K562 (cell line): ENCODE data around the gene MLKL. TPM values are rescaled to one million over a fixed set of nuclear protein-coding genes. Genes with fewer than 3 reads are reported as not detected.

ENCODE experiments used
- ATAC-seq: fragments of 200-7000 bp; cut with Tn5 transposase; 3 replicates; pipeline ENCODE4 v1.9.1; 2020; ENCODE audit warnings: moderate library complexity
- BruUV-seq: library from RNA; stranded (reverse); fragments of 400-500 nt; replicated peaks from 2 replicates; lab custom pipeline; 2021; lab: Mats Ljungman, UMichigan
- CTCF ChIA-PET: fragments of 300-600 bp; formaldehyde crosslinking; extraction: SDS; loops from one replicate; lab custom pipeline; 2021; ENCODE audit warnings: low intra/inter-chr PET ratio; lab: Yijun Ruan, JAX
- POLR2A ChIA-PET: fragments of 300-600, 350-650 bp; sonication (Branson Sonifier 250); formaldehyde crosslinking; extraction: SDS; loops from one replicate; lab custom pipeline; 2021; ENCODE audit warnings: antibody characterized with exemption, inconsistent platforms; lab: Yijun Ruan, JAX
- DNase-seq, 4 experiments: peaks; one replicate each; pipeline versions ENCODE4 v3.0.0 to v3.0.0-alpha.2; 2011 to 2018; ENCODE audit warnings: low spot score in 3 of 4, mixed read lengths in 3 of 4; ENCODE audit errors: extremely low read depth in 1 of 4
- FAIRE-seq: peaks from 2 replicates; lab custom pipeline; 2011; peaks lifted over from hg19 to GRCh38; lab: Jason Lieb, UNC
- H2AFZ ChIP-seq: 2 replicates; pipeline ENCODE4 v1.6.0; 2011; ENCODE audit warnings: low read depth, low read length, control low read depth, inconsistent platforms
- H3K27ac ChIP-seq: fragments of 200-600 bp; 3 replicates; pipeline ENCODE4 v1.8.0; 2011; ENCODE audit warnings: low read depth, mild to moderate bottlenecking, control low read depth, inconsistent platforms, low read length, moderate library complexity, mixed read lengths; ENCODE audit errors: extremely low read depth
- H3K27me3 ChIP-seq, 2 experiments: fragments of 300-600 bp in 1 of 2; 2 replicates in 1 of 2; 3 replicates in 1 of 2; pipeline versions ENCODE4 v1.6.0 to v1.8.0; 2011; ENCODE audit warnings: inconsistent platforms in 2 of 2, low read length in 2 of 2, mild to moderate bottlenecking in 1 of 2, mixed read lengths in 1 of 2, moderate library complexity in 1 of 2; ENCODE audit not compliant: control insufficient read depth in 2 of 2, insufficient read depth in 2 of 2
- H3K36me3 ChIP-seq: fragments of 300-600 bp; 3 replicates; pipeline ENCODE4 v1.8.0; 2011; ENCODE audit warnings: mild to moderate bottlenecking, low read length, inconsistent platforms; ENCODE audit not compliant: control insufficient read depth, insufficient read depth
- H3K4me1 ChIP-seq, 2 experiments: fragments of 200-600 bp in 1 of 2; replicated peaks in 1 of 2; 2 replicates in 1 of 2; 3 replicates in 1 of 2; pipeline versions ENCODE4 v1.5.1 to v1.8.0; 2011; ENCODE audit warnings: inconsistent platforms in 2 of 2, low read length in 2 of 2, mild to moderate bottlenecking in 1 of 2, mixed read lengths in 1 of 2, moderate library complexity in 1 of 2; ENCODE audit not compliant: control insufficient read depth in 2 of 2, insufficient read depth in 2 of 2
- H3K4me2 ChIP-seq: 2 replicates; pipeline ENCODE4 v1.6.1; 2011; ENCODE audit warnings: low read length, control low read depth, inconsistent platforms, mixed read lengths; ENCODE audit not compliant: insufficient read depth
- H3K4me3 ChIP-seq: fragments of 200-600 bp; sonication (generic), shearing (Covaris generic); 2 replicates; pipeline ENCODE4 v1.5.1; 2016; ENCODE audit warnings: control low read depth, inconsistent platforms
- H3K79me2 ChIP-seq: fragments of 200-600 bp; 3 replicates; pipeline ENCODE4 v1.8.0; 2011; ENCODE audit warnings: low read length, inconsistent platforms; ENCODE audit not compliant: control insufficient read depth, insufficient read depth
- H3K9ac ChIP-seq, 2 experiments: 2 replicates each; pipeline versions ENCODE4 v1.6.0 to v1.6.1; 2011; ENCODE audit warnings: low read depth in 2 of 2, low read length in 2 of 2, control low read depth in 1 of 2, inconsistent platforms in 1 of 2, mild to moderate bottlenecking in 1 of 2, mixed read lengths in 1 of 2; ENCODE audit not compliant: insufficient read depth in 1 of 2
- H3K9me1 ChIP-seq: one replicate; pipeline ENCODE4 v1.6.0; 2011; ENCODE audit warnings: inconsistent platforms, mild to moderate bottlenecking, low read length, moderate library complexity; ENCODE audit not compliant: control insufficient read depth, insufficient read depth
- H3K9me3 ChIP-seq: replicated peaks from 2 replicates; pipeline ENCODE4 v1.5.1; 2011; ENCODE audit warnings: low read depth, low read length, inconsistent platforms; ENCODE audit not compliant: control insufficient read depth, insufficient read depth
- H4K20me1 ChIP-seq: replicated peaks from 2 replicates; pipeline ENCODE4 v1.6.1; 2011; ENCODE audit warnings: low read length, inconsistent platforms, mixed read lengths; ENCODE audit not compliant: control insufficient read depth, insufficient read depth
- ARNT ChIP-seq, 2 experiments: fragments of 450-650 bp; IDR thresholded peaks; 2 replicates each; pipeline ENCODE4 v1.6.1; 2016; ENCODE audit warnings: mild to moderate bottlenecking in 1 of 2
- CBFA2T3 ChIP-seq: fragments of 450-650 bp; IDR thresholded peaks from 2 replicates; pipeline ENCODE4 v1.6.1; 2017
- CREM ChIP-seq: IDR thresholded peaks from 2 replicates; pipeline ENCODE4 v1.6.1; 2014; ENCODE audit warnings: antibody characterized with exemption, low read depth
- CTBP1 ChIP-seq: fragments of 450-650 bp; IDR thresholded peaks from 2 replicates; pipeline ENCODE4 v1.6.1; 2016; ENCODE audit warnings: borderline replicate concordance
- HDAC2 ChIP-seq: fragments of 450-650 bp; IDR thresholded peaks from 2 replicates; pipeline ENCODE4 v1.6.1; 2016; ENCODE audit warnings: mild to moderate bottlenecking
- JUND ChIP-seq, 2 experiments: IDR thresholded peaks; 2 replicates in 1 of 2; 3 replicates in 1 of 2; pipeline ENCODE4 v1.6.1; 2011; ENCODE audit warnings: borderline replicate concordance in 2 of 2, low read depth in 2 of 2, low read length in 2 of 2, improper control_type of control experiment in 1 of 2, missing biosample characterization in 1 of 2, missing genetic modification characterization in 1 of 2, missing genetic modification reagents in 1 of 2
- KAT8 ChIP-seq: fragments of 450-650 bp; IDR thresholded peaks from 2 replicates; pipeline ENCODE4 v1.6.1; 2016; ENCODE audit warnings: low read depth, mild to moderate bottlenecking
- KLF13 ChIP-seq: fragments of 450-650 bp; IDR thresholded peaks from 2 replicates; pipeline ENCODE4 v1.6.1; 2016; ENCODE audit warnings: missing genetic modification characterization, low read depth, mild to moderate bottlenecking, missing compliant biosample characterization, moderate library complexity, borderline replicate concordance
- NFE2 ChIP-seq: IDR thresholded peaks from 2 replicates; pipeline ENCODE4 v1.6.1; 2014; ENCODE audit warnings: antibody characterized with exemption, low read depth
- PHF8 ChIP-seq: fragments of 200-600 bp; sonication (generic); IDR thresholded peaks from 2 replicates; pipeline ENCODE4 v1.6.1; 2012; ENCODE audit warnings: mixed run types, mild to moderate bottlenecking, inconsistent platforms, low read length, moderate library complexity, borderline replicate concordance
- RCOR1 ChIP-seq, 2 experiments: IDR thresholded peaks; 2 replicates each; pipeline ENCODE4 v1.6.1; 2012; ENCODE audit warnings: low read depth in 2 of 2, low read length in 2 of 2, borderline replicate concordance in 1 of 2, improper control_type of control experiment in 1 of 2
- RFX5 ChIP-seq: IDR thresholded peaks from 2 replicates; pipeline ENCODE4 v1.6.1; 2011; ENCODE audit warnings: low read depth, mild to moderate bottlenecking, improper control_type of control experiment, low read length
- SNRNP70 ChIP-seq: fragments of 200-400 bp; formaldehyde crosslinking; optimal IDR thresholded peaks from 2 replicates; pipeline ENCODE3; 2017; ENCODE audit warnings: low read depth, low read length
- TBP ChIP-seq: optimal IDR thresholded peaks from 2 replicates; pipeline ENCODE3; 2011; ENCODE audit warnings: low read depth, low read length, improper control_type of control experiment
- TCF3 ChIP-seq: sonication (generic); formaldehyde crosslinking; IDR thresholded peaks from 2 replicates; pipeline ENCODE4 v1.4.0; 2020; ENCODE audit warnings: mild to moderate bottlenecking, missing genetic modification reagents
- TCF7L2 ChIP-seq: fragments of 150-350 bp; IDR thresholded peaks from 2 replicates; pipeline ENCODE4 v1.6.1; 2016; ENCODE audit warnings: low read depth, mild to moderate bottlenecking, low read length, moderate library complexity
- ZBTB7A ChIP-seq: IDR thresholded peaks from 2 replicates; pipeline ENCODE4 v1.6.1; 2011; ENCODE audit warnings: low read depth, mild to moderate bottlenecking, low read length, moderate library complexity, borderline replicate concordance; ENCODE audit not compliant: control insufficient read depth
- ZFPM2 ChIP-seq: fragments of 250-450 bp; sonication (Bioruptor Pico); IDR thresholded peaks from 2 replicates; pipeline ENCODE4 v1.5.1; 2022; ENCODE audit warnings: mild to moderate bottlenecking
- ZNF586 ChIP-seq: fragments of 450-650 bp; formaldehyde crosslinking; conservative IDR thresholded peaks from 2 replicates; pipeline ENCODE4 v1.4.0; 2020; ENCODE audit warnings: mild to moderate bottlenecking, moderate library complexity
- ZNF830 ChIP-seq: fragments of 250-450 bp; sonication (Bioruptor Pico); IDR thresholded peaks from 2 replicates; pipeline ENCODE4 v1.5.0; 2021; ENCODE audit warnings: mild to moderate bottlenecking
- WGBS: fragments of 100-300 bp; shearing (Covaris generic); methylation state at CpG from one replicate; pipeline ENCODE4 v1.1.6; 2016; ENCODE audit warnings: low coverage, mixed read lengths; ENCODE audit not compliant: insufficient coverage; ENCODE audit errors: missing lambda C conversion rate; 5-methylcytosine and 5-hydroxymethylcytosine counted together
- in situ Hi-C: fragments of 300-500 bp; cut with MboI; formaldehyde crosslinking; loops from 4 replicates; pipeline ENCODE4 v1.15.0; 2018; ENCODE audit warnings: inconsistent platforms, mixed read lengths
- intact Hi-C: fragments of 100-400 bp; cut with micrococcal nuclease; formaldehyde crosslinking; loops from 2 replicates; pipeline ENCODE4 v1.14.2; 2022
- polyA plus RNA-seq, 8 experiments: library from polyadenylated mRNA; depleted of rRNA in 4 of 8; stranded (reverse) in 5 of 8; unstranded in 3 of 8; fragments of >200 nt; fragmentation: Nextera tagmentation in 2 of 8; fragmentation: Illumina TruSeq in 1 of 8; extraction: Ambion mirVana in 2 of 8; extraction: Trizol in 1 of 8; gene quantifications; 2 replicates each; pipeline versions ENCODE4 v1.2.1 to v1.2.3, GENCODE V29; 2011 to 2014; ENCODE audit warnings: inconsistent platforms in 1 of 8, missing spikeins in 1 of 8
- total RNA-seq, 7 experiments: library from RNA; depleted of rRNA in 6 of 7; stranded (reverse); fragments of >200 nt in 6 of 7; fragmentation: Illumina TruSeq in 2 of 7; extraction: Trizol in 2 of 7; gene quantifications; 2 replicates each; pipeline versions ENCODE4 v1.2.1 to v1.2.3, GENCODE V29; 2011 to 2021; ENCODE audit warnings: low replicate concordance in 1 of 7
- TF ChIP-seq, protein P1 (sequence below): sonication (generic); formaldehyde crosslinking; IDR thresholded peaks from 2 replicates; pipeline ENCODE4 v1.8.0; 2022; ENCODE audit warnings: mild to moderate bottlenecking, missing genetic modification reagents
- TF ChIP-seq, protein P2 (sequence below): sonication (generic); formaldehyde crosslinking; IDR thresholded peaks from 2 replicates; pipeline ENCODE4 v1.9.0; 2022; ENCODE audit warnings: mild to moderate bottlenecking, missing genetic modification reagents

MLKL gene
- total and polyA plus RNA-seq, 9 of the 15 experiments (the other 6 are each of a cell fraction or from before 2014, with no cell fraction given) = 1.6 to 6.1 (median 4.8) TPM

DNA sequence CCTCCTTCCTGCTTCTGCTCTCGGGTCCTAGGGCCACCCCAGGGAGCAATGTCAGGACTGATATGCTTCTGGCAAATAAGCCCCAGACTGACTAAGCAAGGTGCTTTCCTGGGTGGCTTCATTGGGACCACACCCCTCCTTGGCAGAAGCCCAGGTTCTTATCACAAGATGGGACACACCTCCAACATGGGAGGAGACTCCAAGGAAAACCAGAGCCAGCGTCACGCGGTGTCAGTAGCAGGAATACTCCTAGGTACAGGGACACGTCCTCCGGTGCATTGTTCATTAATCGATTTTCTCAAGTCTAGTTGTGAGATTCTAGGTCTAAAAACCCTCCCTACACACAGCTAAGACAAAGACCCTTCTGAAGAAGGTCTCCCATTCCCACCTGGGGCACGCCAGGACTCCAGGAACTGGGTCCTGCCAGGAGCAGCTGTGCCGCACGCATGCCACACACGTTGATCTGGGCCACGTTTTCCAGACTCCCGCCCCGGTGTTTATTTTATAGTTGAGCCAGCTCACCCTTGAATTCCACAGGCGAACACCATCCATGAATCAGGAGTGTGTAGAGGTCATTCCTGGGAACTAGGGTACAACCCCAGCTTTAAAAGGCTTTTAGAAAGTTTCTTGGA, 43.1 kb upstream of the MLKL start:
- peak overlapping the region; percentile 73 for H3K4me2 ChIP-seq
- intact Hi-C loops = no loop called here
- ChIA-PET CTCF (no interaction called here), POLR2A (interaction anchor here (0.6 kb wide), 2 partner anchors 13 to 63 kb away, joined by 3 to 4 read pairs; no protein-coding TSS in a partner anchor)
- WGBS = 9% methylated on average over 15 of the region's 15 CpGs
- H3K79me2 ChIP-seq = no peaks in the 10 kb centered on the region
- peak overlapping the region; percentile 85 for H2AFZ ChIP-seq
- peaks cover 5% of the 10 kb centered on the region; the same call in 1 of the 2 replicates for H4K20me1 ChIP-seq
- DNase-seq (peak; percentile 86 to 91 (median 86)), FAIRE-seq (peak; percentile 99), ATAC-seq (peak; percentile 90)
- H3K27ac ChIP-seq = no peak overlapping the region
- peak overlapping the region in 1 of 2 experiments; percentile 8; a peak in 2 of 4 replicates for H3K9ac ChIP-seq
- H3K4me3 ChIP-seq = peak overlapping the region; percentile 9; the same call in 1 of the 2 replicates
- no TSS peak for BruUV-seq
- no peaks in the 10 kb centered on the region for H3K9me3 ChIP-seq
- H3K36me3 ChIP-seq = no peaks in the 10 kb centered on the region
- peaks cover 12 to 42% of the 10 kb centered on the region in 2 experiments; a peak in 4 of 5 replicates for H3K27me3 ChIP-seq
- H3K9me1 ChIP-seq = no peaks in the 10 kb centered on the region
- H3K4me1 ChIP-seq = peaks cover 9 to 26% of the 10 kb centered on the region in 2 experiments; a peak in 4 of 5 replicates
- in situ Hi-C loops = no loop called here
- TF ChIP-seq CTBP1 = peak; percentile 90; the same call in 1 of the 2 replicates
- no peak for TF ChIP-seq KAT8
- TF ChIP-seq ZNF586 (CRISPR knock-in tag) = no peak
- no peak for TF ChIP-seq ARNT (IDR thresholded peaks at IDR 0.05)
- TF ChIP-seq KLF13 (tag) = peak; percentile 56; the same call in 1 of the 2 replicates
- no peak for TF ChIP-seq ZFPM2 (CRISPR knock-in tag)
- TF ChIP-seq TCF3 = 0 out of 2 replicates have a peak, but pooled peaks have one; percentile 18
- TF ChIP-seq CBFA2T3 = 0 out of 2 replicates have a peak, but pooled peaks have one; percentile 17
- no peak for TF ChIP-seq TCF7L2
- TF ChIP-seq, protein P1, sequence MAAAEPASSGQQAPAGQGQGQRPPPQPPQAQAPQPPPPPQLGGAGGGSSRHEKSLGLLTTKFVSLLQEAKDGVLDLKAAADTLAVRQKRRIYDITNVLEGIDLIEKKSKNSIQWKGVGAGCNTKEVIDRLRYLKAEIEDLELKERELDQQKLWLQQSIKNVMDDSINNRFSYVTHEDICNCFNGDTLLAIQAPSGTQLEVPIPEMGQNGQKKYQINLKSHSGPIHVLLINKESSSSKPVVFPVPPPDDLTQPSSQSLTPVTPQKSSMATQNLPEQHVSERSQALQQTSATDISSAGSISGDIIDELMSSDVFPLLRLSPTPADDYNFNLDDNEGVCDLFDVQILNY (CRISPR knock-in tag) = no peak
- peak; percentile 65 for TF ChIP-seq TBP
- TF ChIP-seq NFE2 = peak; percentile 53; the same call in 1 of the 2 replicates
- 0 out of 2 replicates have a peak, but pooled peaks have one; percentile 44 for TF ChIP-seq HDAC2
- TF ChIP-seq ZBTB7A = 0 out of 2 replicates have a peak, but pooled peaks have one; percentile 69
- TF ChIP-seq RCOR1 (IDR thresholded peaks at IDR 0.05; ENCODE audit: borderline replicate concordance in 1 of 2, low read depth in 2 of 2, low read length in 2 of 2) = peak in 1 of 2 experiments; percentile 67; a peak in 1 of 4 replicates
- TF ChIP-seq RFX5 = 0 out of 2 replicates have a peak, but pooled peaks have one; percentile 54
- TF ChIP-seq JUND (IDR thresholded peaks at IDR 0.05; ENCODE audit: borderline replicate concordance, low read depth, low read length) = peak; percentile 58; the same call in 1 of the 2 replicates
- TF ChIP-seq JUND (tag; IDR thresholded peaks at IDR 0.05; ENCODE audit: borderline replicate concordance, low read depth, low read length) = peak; percentile 35; the same call in 1 of the 3 replicates
- peak; percentile 22; the same call in 1 of the 2 replicates for TF ChIP-seq PHF8
- TF ChIP-seq ZNF830 (CRISPR knock-in tag) = no peak
- TF ChIP-seq, protein P2, sequence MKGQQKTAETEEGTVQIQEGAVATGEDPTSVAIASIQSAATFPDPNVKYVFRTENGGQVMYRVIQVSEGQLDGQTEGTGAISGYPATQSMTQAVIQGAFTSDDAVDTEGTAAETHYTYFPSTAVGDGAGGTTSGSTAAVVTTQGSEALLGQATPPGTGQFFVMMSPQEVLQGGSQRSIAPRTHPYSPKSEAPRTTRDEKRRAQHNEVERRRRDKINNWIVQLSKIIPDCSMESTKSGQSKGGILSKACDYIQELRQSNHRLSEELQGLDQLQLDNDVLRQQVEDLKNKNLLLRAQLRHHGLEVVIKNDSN (CRISPR knock-in tag) = 0 out of 2 replicates have a peak, but pooled peaks have one; percentile 15
- TF ChIP-seq CREM = peak; percentile 68
- TF ChIP-seq SNRNP70 = no peak
